Fibroblast of lung (primary cell): Measurements from ENCODE around the gene IBTK.

Experiments
- EZH2 ChIP-seq: IDR thresholded peaks from 2 replicates; pipeline ENCODE4 v1.5.1; 2012; ENCODE audit warnings: low read length, control low read depth, mild to moderate bottlenecking; ENCODE audit errors: missing control alignments
- TF ChIP-seq, protein P1 (sequence below), 2 donors: IDR thresholded peaks in 1 of 2; conservative IDR thresholded peaks in 1 of 2; 1 replicate in 1 of 2; 2 replicates in 1 of 2; pipeline ENCODE4 v1.5.1; 2011 to 2012; ENCODE audit warnings: low read length in 2 of 2, control low read depth in 1 of 2, inconsistent platforms in 1 of 2, low read depth in 1 of 2, mild to moderate bottlenecking in 1 of 2

DNA sequence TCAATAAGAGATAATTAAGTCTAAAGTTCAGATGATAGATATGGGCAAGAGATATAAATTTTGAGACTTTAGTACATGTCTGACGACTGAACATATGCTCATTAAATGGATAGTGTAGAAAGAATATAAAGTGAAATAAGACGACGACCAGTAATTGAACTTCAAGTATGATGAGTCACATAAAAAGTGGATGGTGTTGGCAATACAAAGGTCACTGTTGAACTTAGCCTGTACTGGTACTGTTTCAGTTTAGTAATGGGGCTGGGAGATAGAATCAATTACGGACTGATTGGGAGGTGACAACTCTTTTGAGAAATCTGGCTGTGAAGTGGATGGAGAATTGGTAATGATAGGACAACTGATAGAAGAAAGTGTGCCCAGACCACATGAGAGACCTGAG is 68.1 kb downstream of the IBTK start:
- TF ChIP-seq, protein P1, sequence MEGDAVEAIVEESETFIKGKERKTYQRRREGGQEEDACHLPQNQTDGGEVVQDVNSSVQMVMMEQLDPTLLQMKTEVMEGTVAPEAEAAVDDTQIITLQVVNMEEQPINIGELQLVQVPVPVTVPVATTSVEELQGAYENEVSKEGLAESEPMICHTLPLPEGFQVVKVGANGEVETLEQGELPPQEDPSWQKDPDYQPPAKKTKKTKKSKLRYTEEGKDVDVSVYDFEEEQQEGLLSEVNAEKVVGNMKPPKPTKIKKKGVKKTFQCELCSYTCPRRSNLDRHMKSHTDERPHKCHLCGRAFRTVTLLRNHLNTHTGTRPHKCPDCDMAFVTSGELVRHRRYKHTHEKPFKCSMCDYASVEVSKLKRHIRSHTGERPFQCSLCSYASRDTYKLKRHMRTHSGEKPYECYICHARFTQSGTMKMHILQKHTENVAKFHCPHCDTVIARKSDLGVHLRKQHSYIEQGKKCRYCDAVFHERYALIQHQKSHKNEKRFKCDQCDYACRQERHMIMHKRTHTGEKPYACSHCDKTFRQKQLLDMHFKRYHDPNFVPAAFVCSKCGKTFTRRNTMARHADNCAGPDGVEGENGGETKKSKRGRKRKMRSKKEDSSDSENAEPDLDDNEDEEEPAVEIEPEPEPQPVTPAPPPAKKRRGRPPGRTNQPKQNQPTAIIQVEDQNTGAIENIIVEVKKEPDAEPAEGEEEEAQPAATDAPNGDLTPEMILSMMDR (conservative IDR thresholded peaks at IDR 0.05 in 1 of 2, IDR thresholded peaks at IDR 0.05 in 1 of 2; ENCODE audit: low read depth in 1 of 2, low read length in 2 of 2): no peak
- TF ChIP-seq EZH2: no peak
